NCI-H526 treated with DMSO at 0.1 percent for 48 hours (cell line): Measurements from ENCODE around the gene DHX9.
"Not testable (repeated sequence)": the region's sequence is repeated elsewhere in the genome, so short reads cannot be mapped to it uniquely, and the experiment has no call there.

Experiments
- DNase-seq: peaks from one replicate; lab custom pipeline; 2025; lab: John Stamatoyannopoulos, UW

DHX9 gene

DNA sequence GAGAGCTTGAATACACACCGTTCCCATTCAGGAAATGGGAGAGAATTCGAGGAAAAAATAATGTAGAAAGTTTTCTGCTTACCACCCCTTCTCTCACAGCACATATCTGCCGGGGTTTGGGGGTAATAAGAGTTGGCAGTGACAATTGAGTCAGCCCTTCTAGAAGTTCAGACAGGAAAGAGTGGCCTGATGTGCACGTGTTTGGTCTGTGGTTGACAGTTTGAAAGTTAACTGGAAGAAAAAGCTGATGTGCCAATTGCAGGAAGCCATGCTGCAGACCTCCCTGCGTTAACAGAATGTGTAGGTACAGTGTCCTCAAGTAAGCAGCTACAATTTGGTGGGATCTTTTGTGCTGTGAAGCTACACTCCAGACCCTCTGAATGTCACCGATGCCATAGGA lies 50.9 kb downstream of the DHX9 start:
- DNase-seq: no peak

DNA sequence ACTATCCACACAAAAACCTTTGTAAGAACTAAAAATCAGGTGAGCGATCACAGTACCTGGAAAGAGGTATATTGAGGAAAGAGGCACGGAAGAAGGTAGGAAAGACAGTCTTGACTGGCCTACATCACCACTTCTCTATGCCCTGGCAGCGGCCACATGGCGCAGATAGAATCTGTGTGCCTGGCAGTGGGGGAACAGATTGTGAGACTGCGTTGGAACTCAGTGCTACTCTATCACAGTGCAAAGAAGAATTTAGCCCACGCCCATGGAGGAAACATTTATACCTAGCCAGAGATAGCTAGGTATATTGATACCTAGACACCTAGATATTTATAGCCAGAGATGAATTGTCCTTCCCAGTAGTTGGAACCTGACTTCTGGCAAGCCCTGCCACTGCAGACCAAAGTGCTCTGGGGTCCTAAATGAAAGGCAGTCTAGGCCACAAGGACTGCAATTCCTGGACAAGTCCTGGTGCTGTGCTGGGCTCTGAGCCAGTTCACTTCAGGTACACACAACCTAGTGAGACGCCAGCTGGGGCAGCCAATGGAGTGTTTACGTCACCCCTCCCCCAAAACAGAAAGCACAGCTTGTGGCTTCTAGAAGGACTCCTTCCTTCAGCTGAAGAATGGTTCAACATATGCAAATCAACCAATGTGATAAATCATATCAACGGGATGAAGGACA lies 51.9 kb downstream of the DHX9 start:
- no peak for DNase-seq

DNA sequence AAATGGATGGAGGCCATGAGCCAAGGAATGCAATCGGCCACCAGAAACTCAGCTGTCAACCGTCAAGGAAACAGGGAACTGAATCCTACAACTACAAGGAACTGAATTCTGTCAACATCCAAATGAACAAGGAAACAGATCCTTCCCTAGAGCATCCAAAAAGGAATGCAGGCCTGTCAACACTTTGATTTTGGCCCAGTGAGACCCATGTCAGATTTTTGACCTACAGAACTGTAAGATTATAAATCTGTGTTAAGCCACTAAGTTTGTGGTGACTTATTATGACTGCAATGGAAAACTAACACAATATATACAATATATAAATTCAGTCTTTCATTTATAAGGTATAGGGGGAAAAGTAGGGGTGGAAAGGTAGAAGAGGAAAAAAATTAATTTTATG lies 58.5 kb downstream of the DHX9 start:
- no peak for DNase-seq

- not testable (repeated sequence) for DNase-seq
Measured at GRCh38 chr1:182901946-182902345, 62.8 kb downstream of the DHX9 start.

DNA sequence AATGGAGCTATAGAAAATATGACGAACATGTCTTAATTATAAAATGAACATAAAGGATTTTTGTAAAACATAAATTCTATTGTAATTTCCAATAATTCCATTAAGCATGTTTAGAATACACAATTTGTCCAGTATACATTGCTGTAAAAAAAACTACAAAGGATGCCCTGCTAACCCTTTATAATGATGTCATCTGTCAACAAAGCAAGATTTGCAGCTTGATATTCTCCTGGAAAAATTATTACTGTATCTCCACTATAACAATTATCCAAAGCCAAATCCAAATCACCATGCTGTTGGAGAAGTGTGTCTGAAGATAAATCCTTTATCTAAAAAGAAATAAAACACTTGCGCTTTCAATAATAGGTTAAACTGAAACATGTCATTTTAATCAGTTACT lies 66.2 kb downstream of the DHX9 start:
- DNase-seq: no peak

- DNase-seq: no peak
Measured at GRCh38 chr1:182909578-182909977, 70.4 kb downstream of the DHX9 start.

DNA sequence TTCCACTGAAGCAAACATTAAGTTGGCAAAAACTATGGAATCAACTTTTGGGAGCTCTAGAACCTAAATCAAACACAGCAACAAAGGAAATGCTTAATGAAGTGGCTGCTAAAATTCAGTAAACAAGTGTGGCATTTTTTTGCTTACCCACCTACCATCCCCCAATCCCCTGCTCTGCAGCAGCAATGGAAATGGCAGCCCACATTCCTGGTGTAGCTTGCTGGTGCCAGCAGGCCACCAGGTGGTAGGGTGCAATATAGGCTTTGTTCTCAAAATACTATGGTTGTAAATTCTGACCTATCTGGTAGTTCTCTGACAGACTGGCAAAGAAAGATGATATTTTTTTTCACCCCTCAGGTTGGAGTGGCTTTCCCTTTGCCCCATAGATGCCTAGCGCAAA lies 71.0 kb downstream of the DHX9 start:
- DNase-seq: no peak

- no peak for DNase-seq
Measured at GRCh38 chr1:182913401-182913800, 74.3 kb downstream of the DHX9 start.

GRCh38 chr1:182917378-182917777 lies 78.2 kb downstream of the DHX9 start:
- no peak for DNase-seq

DNA sequence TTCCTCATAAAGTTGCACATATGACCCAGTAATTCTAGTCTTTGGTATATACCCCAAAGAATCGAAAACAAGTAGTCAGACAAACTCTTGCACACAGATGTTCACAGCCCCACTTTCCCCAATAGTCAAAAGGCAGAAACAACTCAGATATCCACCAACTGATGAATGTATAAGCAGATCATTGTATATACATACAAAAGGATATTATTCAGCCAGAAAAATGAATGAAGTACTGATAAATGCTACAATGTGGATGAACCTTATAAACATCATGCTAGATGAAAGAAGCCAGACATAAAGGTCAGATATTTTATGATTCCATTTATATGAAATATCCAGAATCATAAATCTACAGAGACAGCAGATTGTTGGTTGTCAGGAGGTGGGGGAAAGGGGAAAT lies 86.5 kb downstream of the DHX9 start:
- DNase-seq: no peak

- DNase-seq: no peak
Measured at GRCh38 chr1:182927693-182928433, 88.7 kb downstream of the DHX9 start.

- no peak for DNase-seq
Measured at GRCh38 chr1:182930985-182931384, 91.8 kb downstream of the DHX9 start.

DNA sequence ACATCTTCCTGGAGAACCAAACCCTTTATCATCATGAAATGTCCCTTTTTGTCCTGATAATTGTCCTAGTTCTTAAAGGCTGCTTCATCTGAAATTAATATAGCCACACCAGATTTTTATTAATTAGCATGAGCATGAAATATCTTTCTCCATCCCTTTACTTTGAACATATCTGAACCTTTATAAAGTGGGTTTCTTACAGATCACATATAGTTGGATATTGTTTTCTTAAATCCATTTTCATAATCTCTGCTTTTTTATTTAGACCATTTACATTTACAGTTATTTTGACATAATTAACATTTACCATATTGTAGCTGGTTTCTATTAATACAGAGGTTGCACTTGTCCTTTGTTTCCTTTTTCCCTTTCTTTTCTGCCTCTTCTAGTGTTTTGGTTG lies 96.6 kb downstream of the DHX9 start:
- no peak for DNase-seq
